ENCODE results near the gene PI4KA.

The PI4KA gene

DNA sequence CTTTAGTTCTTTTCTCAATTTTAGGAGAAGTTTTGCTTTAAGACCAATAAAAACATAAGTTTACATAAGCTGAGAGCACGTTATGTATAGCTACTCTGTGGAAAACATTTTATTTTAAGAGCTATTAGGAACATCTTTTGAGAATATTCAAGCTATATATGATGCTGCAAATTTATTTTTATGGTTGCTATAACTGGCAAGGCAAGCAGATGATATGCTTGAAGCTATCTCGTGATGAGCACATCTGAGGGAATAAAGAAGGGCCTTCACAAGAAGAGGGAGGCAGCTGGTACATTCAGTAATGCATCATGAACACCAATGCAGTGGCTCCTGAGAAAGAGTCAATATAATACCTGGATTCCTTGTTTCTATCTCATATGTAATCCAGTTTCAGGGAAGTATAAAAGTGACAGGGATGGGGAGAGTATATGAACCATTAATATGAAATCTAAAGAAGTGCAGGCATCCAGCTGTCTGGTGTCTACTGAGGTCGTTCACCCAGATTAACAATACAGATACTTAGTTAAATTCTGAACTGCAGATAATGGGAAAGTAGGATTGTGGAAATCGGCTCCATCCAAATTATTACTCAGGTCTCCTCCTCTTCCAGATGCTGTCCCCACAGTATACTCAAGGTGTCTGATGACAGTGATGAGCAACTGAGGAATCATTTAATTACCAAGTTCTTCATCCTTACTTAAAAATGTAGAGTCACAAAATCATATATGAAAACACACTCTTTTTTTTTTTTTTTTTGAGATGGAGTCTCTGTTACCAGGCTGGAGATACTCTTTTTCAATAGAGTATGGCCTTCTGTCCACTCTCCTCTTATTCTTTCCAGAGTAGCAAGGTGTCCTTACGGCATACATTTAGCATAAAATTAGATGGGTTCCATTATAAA, 185.1 kb downstream of the PI4KA start:
- Histone ChIP-seq H3F3A (ENCODE audit: control insufficient read depth, insufficient read depth) (no peaks in the 10 kb centered on the region), H3K4me2 (ENCODE audit: low read length) (no peak overlapping the region), H3K27ac (ENCODE audit: low read depth, low read length) (no peak overlapping the region), H3K79me2 (ENCODE audit: control insufficient read depth, low read length) (no peaks in the 10 kb centered on the region), H3K4me3 (ENCODE audit: low read length) (no peak overlapping the region), H3K36me3 (ENCODE audit: control insufficient read depth, low read length) (no peaks in the 10 kb centered on the region), H3K4me1 (ENCODE audit: control insufficient read depth, low read length) (no peaks in the 10 kb centered on the region), H3K27me3 (ENCODE audit: control insufficient read depth, low read length) (peaks cover 18% of the 10 kb centered on the region), H3K9me3 (ENCODE audit: control insufficient read depth, insufficient read depth, low read length) (no peaks in the 10 kb centered on the region), H4K20me1 (ENCODE audit: control insufficient read depth, insufficient read depth, low read depth, low read length) (no peaks in the 10 kb centered on the region), H3K9me2 (replicated peaks; ENCODE audit: control insufficient read depth, low read length) (no peaks in the 10 kb centered on the region)
- no peak for TF ChIP-seq EZH2phosphoT487 (IDR thresholded peaks at IDR 0.05; ENCODE audit: borderline replicate concordance, low read length)
- TF ChIP-seq, protein P1, sequence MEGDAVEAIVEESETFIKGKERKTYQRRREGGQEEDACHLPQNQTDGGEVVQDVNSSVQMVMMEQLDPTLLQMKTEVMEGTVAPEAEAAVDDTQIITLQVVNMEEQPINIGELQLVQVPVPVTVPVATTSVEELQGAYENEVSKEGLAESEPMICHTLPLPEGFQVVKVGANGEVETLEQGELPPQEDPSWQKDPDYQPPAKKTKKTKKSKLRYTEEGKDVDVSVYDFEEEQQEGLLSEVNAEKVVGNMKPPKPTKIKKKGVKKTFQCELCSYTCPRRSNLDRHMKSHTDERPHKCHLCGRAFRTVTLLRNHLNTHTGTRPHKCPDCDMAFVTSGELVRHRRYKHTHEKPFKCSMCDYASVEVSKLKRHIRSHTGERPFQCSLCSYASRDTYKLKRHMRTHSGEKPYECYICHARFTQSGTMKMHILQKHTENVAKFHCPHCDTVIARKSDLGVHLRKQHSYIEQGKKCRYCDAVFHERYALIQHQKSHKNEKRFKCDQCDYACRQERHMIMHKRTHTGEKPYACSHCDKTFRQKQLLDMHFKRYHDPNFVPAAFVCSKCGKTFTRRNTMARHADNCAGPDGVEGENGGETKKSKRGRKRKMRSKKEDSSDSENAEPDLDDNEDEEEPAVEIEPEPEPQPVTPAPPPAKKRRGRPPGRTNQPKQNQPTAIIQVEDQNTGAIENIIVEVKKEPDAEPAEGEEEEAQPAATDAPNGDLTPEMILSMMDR (IDR thresholded peaks at IDR 0.05; ENCODE audit: low read depth, low read length, poor library complexity, severe bottlenecking): no peak

DNA sequence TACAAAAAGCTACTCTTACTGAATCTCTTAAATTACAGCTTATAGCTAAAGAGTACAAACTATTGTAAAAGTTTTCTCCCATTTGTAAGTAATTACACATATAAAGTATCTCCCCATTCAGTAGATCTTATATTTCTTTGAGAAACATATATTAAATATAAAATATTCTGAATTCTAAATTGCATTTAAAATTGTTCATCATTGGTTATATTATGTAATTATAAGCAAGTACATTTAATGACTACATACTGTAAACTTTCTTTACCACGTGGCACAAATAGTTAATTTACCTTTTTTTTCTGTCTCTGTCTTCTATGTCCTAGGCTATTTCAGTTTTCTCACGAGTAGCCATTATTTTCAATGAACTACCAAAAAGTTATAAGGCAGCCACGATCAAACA, 185.9 kb downstream of the PI4KA start:
- no peaks in the 10 kb centered on the region for H3K36me3 ChIP-seq (ENCODE audit: control insufficient read depth, low read length)
- H3K4me2 ChIP-seq (ENCODE audit: low read length): no peak overlapping the region
- no peak for TF ChIP-seq EZH2phosphoT487 (IDR thresholded peaks at IDR 0.05; ENCODE audit: borderline replicate concordance, low read length)
- TF ChIP-seq, protein P1 (IDR thresholded peaks at IDR 0.05; ENCODE audit: low read depth, low read length, poor library complexity, severe bottlenecking): no peak
- H3K4me1 ChIP-seq (ENCODE audit: control insufficient read depth, low read length): no peaks in the 10 kb centered on the region
- no peaks in the 10 kb centered on the region for H3K9me3 ChIP-seq (ENCODE audit: control insufficient read depth, insufficient read depth, low read length)
- no peaks in the 10 kb centered on the region for H4K20me1 ChIP-seq (ENCODE audit: control insufficient read depth, insufficient read depth, low read depth, low read length)
- no peak overlapping the region for H3K4me3 ChIP-seq (ENCODE audit: low read length)
- no peaks in the 10 kb centered on the region for H3K79me2 ChIP-seq (ENCODE audit: control insufficient read depth, low read length)
- no peaks in the 10 kb centered on the region for H3F3A ChIP-seq (ENCODE audit: control insufficient read depth, insufficient read depth)
- H3K27ac ChIP-seq (ENCODE audit: low read depth, low read length): no peak overlapping the region
- peaks cover 18% of the 10 kb centered on the region for H3K27me3 ChIP-seq (ENCODE audit: control insufficient read depth, low read length)
- no peaks in the 10 kb centered on the region for H3K9me2 ChIP-seq (replicated peaks; ENCODE audit: control insufficient read depth, low read length)

DNA sequence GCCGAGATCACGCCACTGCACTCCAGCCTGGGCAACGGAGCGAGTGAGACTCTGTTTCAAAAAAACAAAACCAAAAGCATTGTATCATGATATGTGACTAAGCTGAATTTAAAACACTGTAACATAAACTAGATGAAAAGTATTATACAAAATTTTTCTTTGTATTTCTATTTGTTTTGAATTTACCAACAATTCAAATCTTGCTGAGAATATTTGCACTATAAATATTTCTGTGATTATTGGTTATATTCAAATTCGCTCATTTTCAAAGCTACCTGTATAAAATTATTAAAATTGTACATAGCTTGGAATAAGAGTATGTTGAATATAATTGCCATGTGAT, 186.6 kb downstream of the PI4KA start:
- H3K79me2 ChIP-seq (ENCODE audit: control insufficient read depth, low read length): no peaks in the 10 kb centered on the region
- no peak overlapping the region for H3K4me2 ChIP-seq (ENCODE audit: low read length)
- H3K36me3 ChIP-seq (ENCODE audit: control insufficient read depth, low read length): no peaks in the 10 kb centered on the region
- no peaks in the 10 kb centered on the region for H3K4me1 ChIP-seq (ENCODE audit: control insufficient read depth, low read length)
- H3K9me2 ChIP-seq (replicated peaks; ENCODE audit: control insufficient read depth, low read length): no peaks in the 10 kb centered on the region
- H3K4me3 ChIP-seq (ENCODE audit: low read length): no peak overlapping the region
- TF ChIP-seq, protein P1 (IDR thresholded peaks at IDR 0.05; ENCODE audit: low read depth, low read length, poor library complexity, severe bottlenecking): no peak
- TF ChIP-seq EZH2phosphoT487 (IDR thresholded peaks at IDR 0.05; ENCODE audit: borderline replicate concordance, low read length): no peak
- H3K9me3 ChIP-seq (ENCODE audit: control insufficient read depth, insufficient read depth, low read length): no peaks in the 10 kb centered on the region
- no peaks in the 10 kb centered on the region for H4K20me1 ChIP-seq (ENCODE audit: control insufficient read depth, insufficient read depth, low read depth, low read length)
- peaks cover 18% of the 10 kb centered on the region for H3K27me3 ChIP-seq (ENCODE audit: control insufficient read depth, low read length)
- H3F3A ChIP-seq (ENCODE audit: control insufficient read depth, insufficient read depth): no peaks in the 10 kb centered on the region
- H3K27ac ChIP-seq (ENCODE audit: low read depth, low read length): no peak overlapping the region
